Choroid plexus epithelial cell (primary cell): ENCODE data around the gene GAPT.

Source experiments
- DNase-seq: peaks from one replicate; pipeline ENCODE4 v3.0.0-alpha.2; 2010; ENCODE audit warnings: low read depth
- H3K4me3 ChIP-seq: 2 replicates; pipeline ENCODE4 v1.5.1; 2011; ENCODE audit warnings: low read depth, mild to moderate bottlenecking, control low read depth, low read length, moderate library complexity
- CTCF ChIP-seq: conservative IDR thresholded peaks from 2 replicates; pipeline ENCODE4 v1.5.1; 2011; ENCODE audit warnings: low read depth, mild to moderate bottlenecking, control low read depth, inconsistent platforms, low read length, moderate library complexity

Gene GAPT

GRCh38 chr5:58491216-58491892 lies at the start of gene GAPT:
GAPT (plus strand) TSS chr5:58491435; CDS start chr5:58494537, 3,102 bp downstream.
- no peak within 1 kb of the TSS for H3K4me3 ChIP-seq
- TF ChIP-seq CTCF = no peak
- DNase-seq = no peak

GRCh38 chr5:58444805-58445204 lies 46.4 kb upstream of the GAPT start:
- no peak for TF ChIP-seq CTCF
- no peak for DNase-seq

GRCh38 chr5:58446024-58446423 lies 45.2 kb upstream of the GAPT start:
- no peak overlapping the region for H3K4me3 ChIP-seq
- no peak for TF ChIP-seq CTCF
- no peak for DNase-seq

More at GRCh38 chr5:58444805-58445204, 46.4 kb upstream of the GAPT start:
- no peak overlapping the region for H3K4me3 ChIP-seq

GRCh38 chr5:58447226-58447625 lies 44.0 kb upstream of the GAPT start:
- DNase-seq = no peak
- no peak for TF ChIP-seq CTCF
- no peak overlapping the region for H3K4me3 ChIP-seq

GRCh38 chr5:58450018-58450417 lies 41.2 kb upstream of the GAPT start:
- no peak overlapping the region for H3K4me3 ChIP-seq
- DNase-seq = no peak
- no peak for TF ChIP-seq CTCF

GRCh38 chr5:58450811-58451629 lies 40.2 kb upstream of the GAPT start:
- TF ChIP-seq CTCF = no peak
- H3K4me3 ChIP-seq = no peak overlapping the region
- no peak for DNase-seq
